SK-N-SH treated with all-trans-retinoic acid at 6 μM for 48 hours (cell line): Measurements from ENCODE around the gene LAMA2.

ENCODE experiments used
- ATAC-seq: fragments of 200-7000 bp; cut with Tn5 transposase; 3 replicates; pipeline ENCODE4 v1.9.1; 2020; ENCODE audit warnings: mild to moderate bottlenecking, moderate library complexity
- ARNTL ChIP-seq: fragments of 450-650 bp; formaldehyde crosslinking; IDR thresholded peaks from 2 replicates; pipeline ENCODE4 v1.5.0; 2020; ENCODE audit warnings: low read depth, mild to moderate bottlenecking, moderate library complexity, borderline replicate concordance
- BACH2 ChIP-seq: fragments of 250-450 bp; sonication (Bioruptor Pico); IDR thresholded peaks from 2 replicates; pipeline ENCODE4 v1.9.0; 2021; ENCODE audit warnings: mild to moderate bottlenecking, borderline replicate concordance
- CSDC2 ChIP-seq: fragments of 250-450 bp; sonication (Bioruptor Pico); IDR thresholded peaks from 2 replicates; pipeline ENCODE4 v1.5.0; 2020; ENCODE audit warnings: mild to moderate bottlenecking, moderate library complexity
- ESRRG ChIP-seq: fragments of 250-450 bp; sonication (Bioruptor Pico); IDR thresholded peaks from 2 replicates; pipeline ENCODE4 v1.6.1; 2021; ENCODE audit warnings: mild to moderate bottlenecking
- GLIS3 ChIP-seq: fragments of 250-450 bp; sonication (Bioruptor Pico); IDR thresholded peaks from 2 replicates; pipeline ENCODE4 v1.5.0; 2020; ENCODE audit warnings: mild to moderate bottlenecking, moderate library complexity
- ISL1 ChIP-seq: fragments of 250-450 bp; sonication (Bioruptor Pico); IDR thresholded peaks from 2 replicates; pipeline ENCODE4 v2.1.2; 2022; ENCODE audit warnings: mild to moderate bottlenecking, moderate library complexity
- OSR1 ChIP-seq: fragments of 250-450 bp; sonication (Bioruptor Pico); IDR thresholded peaks from 2 replicates; pipeline ENCODE4 v1.8.0; 2022; ENCODE audit warnings: moderate library complexity, mild to moderate bottlenecking, inconsistent platforms
- PPARA ChIP-seq: fragments of 250-450 bp; sonication (Bioruptor Pico); IDR thresholded peaks from 2 replicates; pipeline ENCODE4 v1.5.0; 2020; ENCODE audit warnings: mild to moderate bottlenecking, borderline replicate concordance
- RARB ChIP-seq: fragments of 250-450 bp; sonication (Bioruptor Pico); IDR thresholded peaks from 2 replicates; pipeline ENCODE4 v1.8.0; 2021; ENCODE audit warnings: mild to moderate bottlenecking, moderate library complexity
- SNAI2 ChIP-seq: fragments of 250-450 bp; sonication (Bioruptor Pico); IDR thresholded peaks from 2 replicates; pipeline ENCODE4 v1.5.0; 2020; ENCODE audit warnings: mild to moderate bottlenecking, moderate library complexity
- TCF4 ChIP-seq: fragments of 250-450 bp; sonication (Bioruptor Pico); IDR thresholded peaks from 2 replicates; pipeline ENCODE4 v1.8.0; 2021; ENCODE audit warnings: mild to moderate bottlenecking, moderate library complexity, borderline replicate concordance
- TOX ChIP-seq: fragments of 250-450 bp; sonication (Bioruptor Pico); IDR thresholded peaks from 2 replicates; pipeline ENCODE4 v1.8.0; 2021; ENCODE audit warnings: mild to moderate bottlenecking, moderate library complexity, borderline replicate concordance
- ZC3H10 ChIP-seq: fragments of 250-450 bp; sonication (Bioruptor Pico); IDR thresholded peaks from 2 replicates; pipeline ENCODE4 v1.5.1; 2021; ENCODE audit warnings: mild to moderate bottlenecking, moderate library complexity
- ZFP3 ChIP-seq: fragments of 250-450 bp; sonication (Bioruptor Pico); IDR thresholded peaks from 2 replicates; pipeline ENCODE4 v1.5.0; 2020; ENCODE audit warnings: mild to moderate bottlenecking, moderate library complexity
- ZNF565 ChIP-seq: fragments of 450-650 bp; formaldehyde crosslinking; conservative IDR thresholded peaks from 2 replicates; pipeline ENCODE4 v1.5.0; 2020; ENCODE audit warnings: low read depth, mild to moderate bottlenecking, moderate library complexity
- ZNF70 ChIP-seq: fragments of 450-650 bp; formaldehyde crosslinking; IDR thresholded peaks from 2 replicates; pipeline ENCODE4 v1.5.0; 2020; ENCODE audit warnings: mild to moderate bottlenecking, moderate library complexity
- TF ChIP-seq, protein P1 (sequence below): fragments of 250-450 bp; sonication (Bioruptor Pico); IDR thresholded peaks from 2 replicates; pipeline ENCODE4 v1.8.0; 2021; ENCODE audit warnings: low read depth, mild to moderate bottlenecking, moderate library complexity, borderline replicate concordance
- TF ChIP-seq, protein P2 (sequence below): fragments of 250-450 bp; sonication (Bioruptor Pico); IDR thresholded peaks from 2 replicates; pipeline ENCODE4 v1.8.0; 2020; ENCODE audit warnings: mild to moderate bottlenecking, moderate library complexity, borderline replicate concordance
- TF ChIP-seq, protein P3 (sequence below): fragments of 250-450 bp; sonication (Bioruptor Pico); IDR thresholded peaks from 2 replicates; pipeline ENCODE4 v1.5.1; 2021; ENCODE audit warnings: mild to moderate bottlenecking, moderate library complexity
- TF ChIP-seq, protein P4 (sequence below): fragments of 250-450 bp; sonication (Bioruptor Pico); IDR thresholded peaks from 2 replicates; pipeline ENCODE4 v1.5.0; 2020; ENCODE audit warnings: mild to moderate bottlenecking, moderate library complexity

The LAMA2 gene

DNA sequence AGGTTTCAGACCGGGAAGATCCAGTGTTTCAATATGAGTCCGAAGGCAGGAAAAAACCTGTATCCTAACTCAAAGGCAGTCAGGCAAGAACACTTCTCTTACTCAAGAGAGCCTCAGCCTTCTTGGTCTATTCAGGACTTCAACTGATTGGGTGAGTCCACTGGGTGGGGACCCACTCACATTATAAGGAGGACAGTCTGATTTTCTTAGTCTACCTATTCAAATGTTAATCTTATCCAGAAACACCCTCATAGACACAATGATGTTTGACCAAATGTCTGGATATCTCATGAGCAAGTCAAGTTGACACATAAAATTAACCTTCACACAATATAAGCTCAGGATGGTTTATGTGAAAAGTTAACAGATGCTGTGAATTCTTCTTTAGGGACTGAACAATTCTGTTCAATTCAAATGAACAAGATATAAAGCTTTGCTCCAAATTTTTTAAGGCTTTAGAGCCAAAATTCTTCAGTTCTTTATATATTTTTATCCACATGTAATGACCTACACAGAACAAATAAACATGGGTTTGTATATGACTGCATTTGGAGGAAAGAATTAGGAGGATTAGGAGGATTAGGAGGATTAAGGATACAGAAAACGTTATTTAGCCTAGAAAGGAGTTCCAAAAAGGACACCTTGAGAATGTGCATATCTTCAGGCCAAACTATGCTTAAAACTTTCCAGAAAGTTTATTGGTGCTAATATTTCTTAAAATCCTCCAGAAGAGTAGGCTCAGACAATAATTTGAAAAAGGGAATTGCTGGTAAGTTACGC, 35.3 kb upstream of the LAMA2 start:
- no peak for ATAC-seq

DNA sequence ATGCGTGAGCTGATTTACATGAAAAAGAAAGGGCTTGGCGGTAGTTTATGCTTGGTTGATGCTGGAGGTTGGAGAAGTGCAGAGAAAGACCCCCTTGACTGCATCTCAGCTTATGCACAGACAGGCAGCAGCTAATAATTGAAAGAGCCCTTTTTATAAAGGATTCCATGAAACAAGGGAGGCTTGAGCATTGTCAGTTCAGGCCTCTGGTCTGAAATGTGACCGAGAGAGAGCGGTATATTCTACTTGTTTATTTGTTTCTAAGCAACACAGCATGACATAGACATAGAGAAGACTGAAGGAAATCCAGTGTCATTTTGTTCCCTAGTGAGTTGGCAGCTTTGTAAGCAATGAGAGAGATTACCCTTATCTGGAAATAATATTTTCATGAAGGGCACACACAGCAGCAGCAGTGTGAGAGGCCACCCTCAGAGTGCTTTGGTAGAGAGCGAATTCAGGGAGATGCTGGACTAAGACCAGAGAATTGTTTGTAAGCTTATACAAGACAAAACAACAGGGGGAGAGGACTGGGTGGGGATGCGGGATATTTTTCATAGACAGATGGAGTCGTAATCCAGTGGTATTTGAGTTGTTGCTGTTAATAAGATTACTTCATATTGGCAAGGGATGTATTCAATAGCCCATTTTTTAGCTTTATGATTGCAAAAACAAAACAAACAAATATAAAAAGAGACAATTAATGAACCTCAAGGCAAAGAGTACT, 34.6 kb upstream of the LAMA2 start:
- no peak for ATAC-seq
- TF ChIP-seq ZFP3 (CRISPR knock-in tag) (no peak), TCF4 (no peak), BACH2 (CRISPR knock-in tag) (no peak), ZC3H10 (CRISPR knock-in tag) (no peak), TOX (no peak), PPARA (no peak), RARB (CRISPR knock-in tag) (no peak), SNAI2 (CRISPR knock-in tag) (no peak), ESRRG (no peak), ZNF565 (CRISPR knock-in tag) (no peak), ISL1 (no peak), ARNTL (CRISPR knock-in tag) (no peak)
- TF ChIP-seq, protein P1, sequence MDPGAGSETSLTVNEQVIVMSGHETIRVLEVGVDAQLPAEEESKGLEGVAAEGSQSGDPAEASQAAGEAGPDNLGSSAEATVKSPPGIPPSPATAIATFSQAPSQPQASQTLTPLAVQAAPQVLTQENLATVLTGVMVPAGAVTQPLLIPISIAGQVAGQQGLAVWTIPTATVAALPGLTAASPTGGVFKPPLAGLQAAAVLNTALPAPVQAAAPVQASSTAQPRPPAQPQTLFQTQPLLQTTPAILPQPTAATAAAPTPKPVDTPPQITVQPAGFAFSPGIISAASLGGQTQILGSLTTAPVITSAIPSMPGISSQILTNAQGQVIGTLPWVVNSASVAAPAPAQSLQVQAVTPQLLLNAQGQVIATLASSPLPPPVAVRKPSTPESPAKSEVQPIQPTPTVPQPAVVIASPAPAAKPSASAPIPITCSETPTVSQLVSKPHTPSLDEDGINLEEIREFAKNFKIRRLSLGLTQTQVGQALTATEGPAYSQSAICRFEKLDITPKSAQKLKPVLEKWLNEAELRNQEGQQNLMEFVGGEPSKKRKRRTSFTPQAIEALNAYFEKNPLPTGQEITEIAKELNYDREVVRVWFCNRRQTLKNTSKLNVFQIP (CRISPR knock-in tag) = no peak
- TF ChIP-seq, protein P2, sequence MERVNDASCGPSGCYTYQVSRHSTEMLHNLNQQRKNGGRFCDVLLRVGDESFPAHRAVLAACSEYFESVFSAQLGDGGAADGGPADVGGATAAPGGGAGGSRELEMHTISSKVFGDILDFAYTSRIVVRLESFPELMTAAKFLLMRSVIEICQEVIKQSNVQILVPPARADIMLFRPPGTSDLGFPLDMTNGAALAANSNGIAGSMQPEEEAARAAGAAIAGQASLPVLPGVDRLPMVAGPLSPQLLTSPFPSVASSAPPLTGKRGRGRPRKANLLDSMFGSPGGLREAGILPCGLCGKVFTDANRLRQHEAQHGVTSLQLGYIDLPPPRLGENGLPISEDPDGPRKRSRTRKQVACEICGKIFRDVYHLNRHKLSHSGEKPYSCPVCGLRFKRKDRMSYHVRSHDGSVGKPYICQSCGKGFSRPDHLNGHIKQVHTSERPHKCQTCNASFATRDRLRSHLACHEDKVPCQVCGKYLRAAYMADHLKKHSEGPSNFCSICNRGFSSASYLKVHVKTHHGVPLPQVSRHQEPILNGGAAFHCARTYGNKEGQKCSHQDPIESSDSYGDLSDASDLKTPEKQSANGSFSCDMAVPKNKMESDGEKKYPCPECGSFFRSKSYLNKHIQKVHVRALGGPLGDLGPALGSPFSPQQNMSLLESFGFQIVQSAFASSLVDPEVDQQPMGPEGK (CRISPR knock-in tag) = no peak
- TF ChIP-seq, protein P3, sequence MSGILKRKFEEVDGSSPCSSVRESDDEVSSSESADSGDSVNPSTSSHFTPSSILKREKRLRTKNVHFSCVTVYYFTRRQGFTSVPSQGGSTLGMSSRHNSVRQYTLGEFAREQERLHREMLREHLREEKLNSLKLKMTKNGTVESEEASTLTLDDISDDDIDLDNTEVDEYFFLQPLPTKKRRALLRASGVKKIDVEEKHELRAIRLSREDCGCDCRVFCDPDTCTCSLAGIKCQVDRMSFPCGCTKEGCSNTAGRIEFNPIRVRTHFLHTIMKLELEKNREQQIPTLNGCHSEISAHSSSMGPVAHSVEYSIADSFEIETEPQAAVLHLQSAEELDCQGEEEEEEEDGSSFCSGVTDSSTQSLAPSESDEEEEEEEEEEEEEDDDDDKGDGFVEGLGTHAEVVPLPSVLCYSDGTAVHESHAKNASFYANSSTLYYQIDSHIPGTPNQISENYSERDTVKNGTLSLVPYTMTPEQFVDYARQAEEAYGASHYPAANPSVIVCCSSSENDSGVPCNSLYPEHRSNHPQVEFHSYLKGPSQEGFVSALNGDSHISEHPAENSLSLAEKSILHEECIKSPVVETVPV = no peak

More for the DNA sequence above, 35.3 kb upstream of the LAMA2 start:
- TF ChIP-seq TOX (no peak), ZFP3 (CRISPR knock-in tag) (no peak), ZNF70 (no peak), GLIS3 (no peak), CSDC2 (CRISPR knock-in tag) (no peak), TCF4 (no peak), ARNTL (CRISPR knock-in tag) (no peak), PPARA (no peak), ZNF565 (CRISPR knock-in tag) (no peak), BACH2 (CRISPR knock-in tag) (no peak), OSR1 (CRISPR knock-in tag) (no peak)
- TF ChIP-seq, protein P4, sequence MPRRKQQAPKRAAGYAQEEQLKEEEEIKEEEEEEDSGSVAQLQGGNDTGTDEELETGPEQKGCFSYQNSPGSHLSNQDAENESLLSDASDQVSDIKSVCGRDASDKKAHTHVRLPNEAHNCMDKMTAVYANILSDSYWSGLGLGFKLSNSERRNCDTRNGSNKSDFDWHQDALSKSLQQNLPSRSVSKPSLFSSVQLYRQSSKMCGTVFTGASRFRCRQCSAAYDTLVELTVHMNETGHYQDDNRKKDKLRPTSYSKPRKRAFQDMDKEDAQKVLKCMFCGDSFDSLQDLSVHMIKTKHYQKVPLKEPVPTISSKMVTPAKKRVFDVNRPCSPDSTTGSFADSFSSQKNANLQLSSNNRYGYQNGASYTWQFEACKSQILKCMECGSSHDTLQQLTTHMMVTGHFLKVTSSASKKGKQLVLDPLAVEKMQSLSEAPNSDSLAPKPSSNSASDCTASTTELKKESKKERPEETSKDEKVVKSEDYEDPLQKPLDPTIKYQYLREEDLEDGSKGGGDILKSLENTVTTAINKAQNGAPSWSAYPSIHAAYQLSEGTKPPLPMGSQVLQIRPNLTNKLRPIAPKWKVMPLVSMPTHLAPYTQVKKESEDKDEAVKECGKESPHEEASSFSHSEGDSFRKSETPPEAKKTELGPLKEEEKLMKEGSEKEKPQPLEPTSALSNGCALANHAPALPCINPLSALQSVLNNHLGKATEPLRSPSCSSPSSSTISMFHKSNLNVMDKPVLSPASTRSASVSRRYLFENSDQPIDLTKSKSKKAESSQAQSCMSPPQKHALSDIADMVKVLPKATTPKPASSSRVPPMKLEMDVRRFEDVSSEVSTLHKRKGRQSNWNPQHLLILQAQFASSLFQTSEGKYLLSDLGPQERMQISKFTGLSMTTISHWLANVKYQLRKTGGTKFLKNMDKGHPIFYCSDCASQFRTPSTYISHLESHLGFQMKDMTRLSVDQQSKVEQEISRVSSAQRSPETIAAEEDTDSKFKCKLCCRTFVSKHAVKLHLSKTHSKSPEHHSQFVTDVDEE (CRISPR knock-in tag) = no peak
- TF ChIP-seq, protein P3 = no peak
- TF ChIP-seq, protein P1 (CRISPR knock-in tag) = no peak
